C4-2B (cell line): ENCODE results near the gene SLC49A3.

Source experiments
- ZFX ChIP-seq: fragments of 450-650 bp; IDR thresholded peaks from 2 replicates; pipeline ENCODE4 v1.6.1; 2017
- TF ChIP-seq, protein P1 (sequence below): fragments of 450-650 bp; conservative IDR thresholded peaks from 2 replicates; pipeline ENCODE4 v1.5.1; 2017; ENCODE audit warnings: mild to moderate bottlenecking

GRCh38 chr4:684623-685327 lies 4.2 kb downstream of the SLC49A3 start:
- TF ChIP-seq, protein P1, sequence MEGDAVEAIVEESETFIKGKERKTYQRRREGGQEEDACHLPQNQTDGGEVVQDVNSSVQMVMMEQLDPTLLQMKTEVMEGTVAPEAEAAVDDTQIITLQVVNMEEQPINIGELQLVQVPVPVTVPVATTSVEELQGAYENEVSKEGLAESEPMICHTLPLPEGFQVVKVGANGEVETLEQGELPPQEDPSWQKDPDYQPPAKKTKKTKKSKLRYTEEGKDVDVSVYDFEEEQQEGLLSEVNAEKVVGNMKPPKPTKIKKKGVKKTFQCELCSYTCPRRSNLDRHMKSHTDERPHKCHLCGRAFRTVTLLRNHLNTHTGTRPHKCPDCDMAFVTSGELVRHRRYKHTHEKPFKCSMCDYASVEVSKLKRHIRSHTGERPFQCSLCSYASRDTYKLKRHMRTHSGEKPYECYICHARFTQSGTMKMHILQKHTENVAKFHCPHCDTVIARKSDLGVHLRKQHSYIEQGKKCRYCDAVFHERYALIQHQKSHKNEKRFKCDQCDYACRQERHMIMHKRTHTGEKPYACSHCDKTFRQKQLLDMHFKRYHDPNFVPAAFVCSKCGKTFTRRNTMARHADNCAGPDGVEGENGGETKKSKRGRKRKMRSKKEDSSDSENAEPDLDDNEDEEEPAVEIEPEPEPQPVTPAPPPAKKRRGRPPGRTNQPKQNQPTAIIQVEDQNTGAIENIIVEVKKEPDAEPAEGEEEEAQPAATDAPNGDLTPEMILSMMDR = no peak
- no peak for TF ChIP-seq ZFX
